GM19099 (cell line): ENCODE measurements around the gene GPX4.
A peak's percentile ranks its signal among the peaks of the same experiment; 100 is the strongest.

Source experiments
- POLR2A ChIP-seq: IDR thresholded peaks from 3 replicates; pipeline ENCODE4 v1.6.1; 2011; ENCODE audit warnings: low read depth; ENCODE audit not compliant: insufficient read length; ENCODE audit errors: extremely low read depth

GPX4 gene

GRCh38 chr19:1103708-1104310 lies at the start of gene GPX4:
GPX4 (plus strand) TSS chr19:1103994; CDS start chr19:1104044, 50 bp downstream.
- peak; percentile 99 for TF ChIP-seq POLR2A

- TF ChIP-seq POLR2A: no peak
Observed at GRCh38 chr19:1054102-1055027, 49.4 kb upstream of the GPX4 start.

GRCh38 chr19:1055028-1055425 lies 48.8 kb upstream of the GPX4 start:
- TF ChIP-seq POLR2A: no peak

GRCh38 chr19:1055886-1056620 lies 47.7 kb upstream of the GPX4 start:
- TF ChIP-seq POLR2A: no peak

GRCh38 chr19:1057176-1057855 lies 46.5 kb upstream of the GPX4 start:
- TF ChIP-seq POLR2A: no peak

GRCh38 chr19:1058112-1058511 lies 45.7 kb upstream of the GPX4 start:
- no peak for TF ChIP-seq POLR2A

- TF ChIP-seq POLR2A: no peak
Observed at GRCh38 chr19:1060689-1061088, 43.1 kb upstream of the GPX4 start.

GRCh38 chr19:1061987-1062386 lies 41.8 kb upstream of the GPX4 start:
- no peak for TF ChIP-seq POLR2A

- TF ChIP-seq POLR2A: no peak
Observed at GRCh38 chr19:1062387-1063029, 41.3 kb upstream of the GPX4 start.

- TF ChIP-seq POLR2A: no peak
Observed at GRCh38 chr19:1063030-1063908, 40.5 kb upstream of the GPX4 start.

GRCh38 chr19:1063909-1064660 lies 39.7 kb upstream of the GPX4 start:
- no peak for TF ChIP-seq POLR2A

- no peak for TF ChIP-seq POLR2A
Observed at GRCh38 chr19:1064661-1065605, 38.9 kb upstream of the GPX4 start.
